D721Med (cell line): ENCODE data around the gene DHRS12.
"Not testable (repeated sequence)": the region's sequence is repeated elsewhere in the genome, so short reads cannot be mapped to it uniquely, and the experiment has no call there.

ENCODE experiments used
- DNase-seq: peaks from one replicate; pipeline ENCODE4 v3.0.0; 2011; ENCODE audit warnings: low spot score; ENCODE audit not compliant: insufficient read length
- FAIRE-seq: peaks from 2 replicates; lab custom pipeline; 2011; peaks lifted over from hg19 to GRCh38; lab: Jason Lieb, UNC
- CTCF ChIP-seq: IDR thresholded peaks from 2 replicates; pipeline ENCODE4 v1.5.1; 2012; ENCODE audit warnings: mild to moderate bottlenecking, control low read depth; ENCODE audit not compliant: insufficient read depth; ENCODE audit errors: missing control alignments

DHRS12 gene

DNA sequence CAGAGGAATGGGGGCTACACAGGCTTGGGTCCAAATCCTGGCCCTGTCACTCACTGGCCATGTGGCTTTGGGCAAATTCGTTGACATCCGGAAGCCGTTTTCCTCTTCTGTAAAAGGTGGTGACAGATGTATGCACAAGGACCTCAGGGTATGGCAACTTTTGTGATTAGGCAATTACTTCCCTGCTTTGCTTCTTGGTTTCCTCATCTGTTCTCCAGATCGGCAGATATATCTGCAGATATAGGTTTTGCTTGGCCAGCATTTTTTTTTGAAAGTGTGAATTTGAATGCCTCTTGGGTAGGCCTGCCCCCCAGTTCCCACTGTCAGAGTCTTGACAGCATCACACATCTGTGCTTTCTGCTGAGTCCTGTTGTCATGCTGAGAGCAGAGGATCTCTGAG is 23.3 kb upstream of the DHRS12 start:
- DNase-seq, result no peak
- no peak for TF ChIP-seq CTCF
- no peak for FAIRE-seq

GRCh38 chr13:51826606-51827005 is 22.6 kb upstream of the DHRS12 start:
- DNase-seq (no peak), FAIRE-seq (no peak)
- no peak for TF ChIP-seq CTCF

- DNase-seq, result no peak
- TF ChIP-seq CTCF, result no peak
- FAIRE-seq, result no peak
Measured at GRCh38 chr13:51825681-51826254, 21.8 kb upstream of the DHRS12 start.

GRCh38 chr13:51825165-51825592 is 21.2 kb upstream of the DHRS12 start:
- no peak for FAIRE-seq
- no peak for DNase-seq
- no peak for TF ChIP-seq CTCF

- DNase-seq, FAIRE-seq: not testable (repeated sequence)
Measured at GRCh38 chr13:51824712-51825111, 20.7 kb upstream of the DHRS12 start.

DNA sequence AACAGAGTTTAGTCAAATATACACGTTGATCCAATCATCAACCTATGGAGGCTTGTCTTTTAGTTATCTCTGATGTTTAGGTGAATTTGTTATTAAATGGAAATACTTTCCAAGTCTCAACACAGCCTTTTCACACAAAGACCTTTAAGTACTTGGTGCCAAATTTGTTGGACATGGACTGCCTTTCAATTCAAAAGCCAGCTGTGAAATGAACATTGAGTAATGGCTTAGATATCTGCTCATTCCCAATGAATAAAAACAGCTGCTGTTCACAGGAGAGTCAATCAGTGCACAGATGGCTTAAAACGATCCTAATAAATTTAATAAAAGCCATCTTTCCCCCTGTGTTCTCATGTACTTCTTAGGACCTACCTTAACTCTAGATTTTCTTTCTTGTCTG is 19.9 kb upstream of the DHRS12 start:
- DNase-seq (no peak), FAIRE-seq (no peak)
- no peak for TF ChIP-seq CTCF

DNA sequence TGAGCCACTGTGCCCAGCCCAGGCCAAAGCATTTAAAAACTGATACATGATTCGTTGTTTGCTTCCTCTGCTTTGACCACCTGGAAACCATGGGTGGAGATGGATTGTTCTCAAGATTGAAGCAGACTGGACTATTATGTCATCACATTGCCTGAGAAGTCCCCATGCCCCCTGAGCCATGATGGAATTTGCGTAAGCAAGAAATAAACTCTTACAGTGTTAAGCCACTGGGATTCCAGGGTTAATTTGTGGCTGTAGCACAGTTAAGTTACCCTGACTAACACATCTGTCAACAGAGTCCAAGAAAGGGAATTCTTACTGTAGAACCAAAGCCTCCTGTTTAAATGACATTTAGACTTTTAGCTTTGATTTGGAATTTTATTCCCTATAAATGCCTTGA is 19.4 kb upstream of the DHRS12 start:
- no peak for FAIRE-seq
- no peak for DNase-seq
- TF ChIP-seq CTCF, result no peak
